Left forelimb (tissue), 1 donor: ENCODE results near the gene PTF1A.

ENCODE experiments used
- DNase-seq: peaks from one replicate; pipeline ENCODE4 v3.0.0-alpha.2; 2018; ENCODE audit warnings: low spot score

The PTF1A gene

GRCh38 chr10:23186697-23187096, 5.4 kb upstream of the PTF1A start:
- no peak for DNase-seq

GRCh38 chr10:23187155-23187554, 5.0 kb upstream of the PTF1A start:
- no peak for DNase-seq

GRCh38 chr10:23189024-23189423, 3.1 kb upstream of the PTF1A start:
- no peak for DNase-seq

GRCh38 chr10:23190872-23191763, 994 bp upstream of the PTF1A start:
- DNase-seq: no peak

- DNase-seq: no peak
Observed at GRCh38 chr10:23192712-23193434, 761 bp downstream of the PTF1A start.

DNA sequence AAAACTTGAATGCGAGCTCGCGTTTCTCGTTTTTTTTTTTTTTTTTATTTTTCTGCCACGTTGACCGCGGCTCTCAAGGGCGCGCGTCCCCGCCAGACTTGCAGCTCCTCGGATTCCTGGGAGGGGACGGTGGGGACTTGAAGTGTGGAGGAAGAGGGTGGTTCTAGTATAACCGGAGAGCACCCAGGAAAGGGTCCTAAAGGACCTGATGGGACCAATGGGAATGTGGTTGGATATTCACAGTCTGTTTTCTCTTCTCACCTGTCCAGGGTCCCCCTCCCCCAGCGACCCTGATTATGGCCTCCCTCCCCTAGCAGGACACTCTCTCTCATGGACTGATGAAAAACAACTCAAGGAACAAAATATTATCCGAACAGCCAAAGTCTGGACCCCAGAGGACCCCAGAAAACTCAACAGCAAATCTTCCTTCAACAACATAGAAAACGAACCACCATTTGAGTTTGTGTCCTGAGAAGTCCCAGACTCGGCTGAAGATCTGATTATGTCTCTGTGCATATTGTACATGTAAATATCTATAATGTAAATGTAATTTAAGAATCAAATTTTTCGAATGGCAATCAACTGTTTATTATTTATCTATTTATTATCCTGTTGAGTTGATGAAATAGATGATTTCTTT, 1.4 kb downstream of the PTF1A start:
- DNase-seq: no peak

- no peak for DNase-seq
Observed at GRCh38 chr10:23194471-23194965, 2.4 kb downstream of the PTF1A start.

DNA sequence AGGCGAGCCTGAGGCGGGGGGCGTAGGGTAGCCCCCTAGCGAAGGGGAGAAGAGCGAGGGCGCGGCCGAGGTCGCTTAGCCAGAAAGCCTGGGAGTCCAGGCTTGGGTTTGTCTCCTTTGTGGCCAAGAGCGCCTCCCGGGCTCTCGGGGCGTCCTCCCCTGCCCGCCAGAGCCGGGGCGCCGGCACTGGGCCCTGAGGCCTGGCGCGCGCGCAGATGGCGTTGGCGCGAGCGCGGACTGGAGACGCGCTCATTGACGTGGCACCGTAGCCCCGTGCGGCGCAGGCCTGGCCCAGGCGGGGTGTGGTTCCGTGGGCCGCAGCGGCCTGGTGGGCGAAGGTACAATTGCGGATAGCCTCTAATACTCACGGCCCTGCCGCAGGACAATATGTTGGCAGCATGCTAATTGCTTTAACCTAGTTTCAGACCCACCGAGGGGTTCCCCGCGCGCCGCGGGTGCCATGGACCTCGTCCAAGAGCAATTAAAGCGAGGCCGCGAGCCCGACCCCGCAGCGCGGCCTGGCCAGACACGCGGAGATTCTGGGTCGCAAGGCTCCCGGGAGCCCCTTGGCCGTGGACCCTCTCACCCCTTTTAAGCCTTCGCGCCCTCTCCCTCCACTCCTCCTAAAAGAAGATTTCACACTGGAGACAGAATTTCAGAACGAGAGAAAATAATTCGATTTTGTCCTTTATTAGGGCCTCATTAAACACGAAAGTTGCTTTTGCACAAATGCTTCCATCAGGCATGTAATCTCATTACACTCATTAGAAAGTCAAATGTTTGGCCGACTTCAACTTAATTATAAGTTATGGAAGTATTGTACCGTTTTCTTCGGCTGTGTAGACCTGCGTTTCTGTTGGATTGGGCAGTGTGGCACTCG, 3.1 kb downstream of the PTF1A start:
- no peak for DNase-seq

DNA sequence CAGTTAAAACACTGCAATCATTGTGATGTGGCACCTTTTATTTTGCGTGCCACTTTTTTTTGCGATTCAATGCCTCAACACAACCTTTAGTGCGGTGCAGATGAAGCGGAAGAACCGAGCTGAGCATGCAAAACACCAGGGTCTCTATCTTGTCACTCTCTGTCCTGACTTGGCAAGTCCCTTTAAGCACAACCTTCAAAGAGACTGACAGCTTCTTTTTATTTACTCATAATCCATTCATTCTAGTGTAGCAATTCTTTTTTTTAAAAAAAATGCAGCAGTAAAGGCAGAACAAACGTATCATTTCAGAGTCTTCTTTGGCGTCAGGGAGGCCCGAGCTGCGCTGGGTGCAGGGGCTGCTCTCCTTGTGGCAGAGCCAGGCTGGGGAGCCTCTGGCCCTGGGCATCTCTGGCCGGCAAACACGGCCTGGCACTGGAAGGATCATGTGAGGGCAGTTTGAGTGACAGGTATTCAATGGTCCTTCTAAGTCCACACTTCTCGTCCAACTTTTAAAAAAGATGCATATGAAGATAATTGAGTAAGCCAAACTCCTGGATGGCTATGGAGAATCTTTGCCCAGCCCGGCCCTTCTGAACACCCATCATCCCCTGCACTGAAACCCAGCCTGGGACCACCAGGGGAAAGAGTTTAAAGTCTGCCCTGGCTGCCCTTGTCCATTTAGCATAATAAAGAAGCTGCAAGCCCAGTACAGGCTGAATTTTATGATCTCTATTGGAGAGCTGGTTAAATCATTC, 3.9 kb downstream of the PTF1A start:
- DNase-seq: no peak

- no peak for DNase-seq
Observed at GRCh38 chr10:23196915-23197314, 4.8 kb downstream of the PTF1A start.

GRCh38 chr10:23197416-23197861, 5.3 kb downstream of the PTF1A start:
- DNase-seq: no peak

DNA sequence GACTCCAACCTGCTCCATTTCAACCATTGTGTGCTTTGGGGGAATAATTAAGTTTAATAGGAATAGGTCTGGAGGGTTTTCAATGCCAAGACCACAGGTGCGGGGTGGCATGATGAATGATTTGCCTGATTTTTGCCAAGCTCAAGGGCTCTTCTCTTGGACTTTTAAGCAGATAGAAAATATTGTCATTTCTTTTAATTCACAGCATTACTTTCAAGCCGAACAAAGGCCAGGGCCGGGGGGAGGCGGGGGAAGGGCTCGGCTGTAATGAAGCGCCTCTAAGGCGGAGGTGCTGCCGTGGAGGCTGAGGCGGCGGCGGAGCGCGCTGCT, 6.5 kb downstream of the PTF1A start:
- DNase-seq: no peak

DNA sequence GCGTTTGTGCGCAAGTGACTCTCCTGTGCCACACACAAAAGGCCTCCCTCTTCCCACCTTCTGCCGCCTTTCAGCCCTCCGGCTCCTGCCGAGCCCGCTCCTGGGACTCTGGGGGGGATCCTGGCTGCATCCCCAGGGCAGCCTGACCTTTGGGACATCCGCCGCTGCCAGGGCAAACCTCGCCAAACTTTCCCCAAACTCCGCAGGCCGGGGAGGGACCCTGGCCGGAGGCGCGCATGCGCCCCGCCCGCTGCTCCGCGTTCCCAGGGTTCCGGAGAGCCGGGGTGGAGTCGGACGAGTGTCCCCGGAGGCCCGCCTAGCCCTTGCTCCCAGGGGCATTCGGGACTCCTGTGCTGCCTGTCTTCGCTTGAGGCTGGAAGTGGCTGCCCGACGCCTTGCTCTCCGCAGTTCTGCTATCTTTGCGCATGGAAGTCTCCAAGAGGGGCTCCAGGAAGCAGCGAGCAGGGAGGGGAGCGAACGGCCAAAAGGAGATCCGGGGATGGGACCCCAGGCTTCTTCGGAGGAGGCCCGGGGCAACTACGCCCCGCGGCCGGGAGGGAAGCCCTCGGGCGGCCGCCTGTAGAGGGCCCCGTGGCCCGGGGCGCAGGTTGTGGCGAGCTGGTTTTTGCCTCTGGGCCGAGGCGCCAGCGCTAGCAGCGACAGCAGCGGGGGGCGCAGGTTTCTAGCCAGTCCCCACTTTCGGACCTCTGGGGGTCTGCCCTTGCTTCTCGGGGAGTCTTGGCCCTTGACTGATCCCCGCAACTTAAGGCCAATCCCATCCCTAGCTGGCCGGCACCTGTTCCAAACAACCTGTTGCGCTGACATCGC, 7.0 kb downstream of the PTF1A start:
- no peak for DNase-seq

GRCh38 chr10:23199768-23200511, 7.8 kb downstream of the PTF1A start:
- no peak for DNase-seq

DNA sequence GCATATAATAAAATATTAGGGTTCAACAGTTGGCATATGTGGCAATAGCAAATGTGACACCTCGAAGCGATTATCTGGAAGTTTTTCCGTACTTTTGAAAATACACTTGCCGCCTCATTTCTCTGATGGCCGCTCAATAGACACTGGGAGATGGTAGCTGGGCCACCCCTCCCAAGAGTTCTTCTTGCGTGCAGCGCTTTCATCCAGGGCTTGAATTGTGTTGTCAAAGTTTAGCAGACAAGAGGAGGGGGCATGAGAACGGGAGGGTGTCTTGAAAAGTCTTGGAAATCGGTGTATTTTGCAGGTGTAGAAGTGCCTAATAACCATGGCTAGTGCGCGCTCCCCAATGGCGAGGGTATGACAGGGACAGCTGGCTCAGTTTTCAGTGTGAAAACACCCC, 8.5 kb downstream of the PTF1A start:
- DNase-seq: no peak

- DNase-seq: no peak
Observed at GRCh38 chr10:23200997-23201652, 9.0 kb downstream of the PTF1A start.

GRCh38 chr10:23201837-23202236, 9.7 kb downstream of the PTF1A start:
- DNase-seq: no peak

GRCh38 chr10:23202779-23203178, 10.7 kb downstream of the PTF1A start:
- DNase-seq: no peak
